Measurements from ENCODE around the gene PTPRE.

The PTPRE gene

DNA sequence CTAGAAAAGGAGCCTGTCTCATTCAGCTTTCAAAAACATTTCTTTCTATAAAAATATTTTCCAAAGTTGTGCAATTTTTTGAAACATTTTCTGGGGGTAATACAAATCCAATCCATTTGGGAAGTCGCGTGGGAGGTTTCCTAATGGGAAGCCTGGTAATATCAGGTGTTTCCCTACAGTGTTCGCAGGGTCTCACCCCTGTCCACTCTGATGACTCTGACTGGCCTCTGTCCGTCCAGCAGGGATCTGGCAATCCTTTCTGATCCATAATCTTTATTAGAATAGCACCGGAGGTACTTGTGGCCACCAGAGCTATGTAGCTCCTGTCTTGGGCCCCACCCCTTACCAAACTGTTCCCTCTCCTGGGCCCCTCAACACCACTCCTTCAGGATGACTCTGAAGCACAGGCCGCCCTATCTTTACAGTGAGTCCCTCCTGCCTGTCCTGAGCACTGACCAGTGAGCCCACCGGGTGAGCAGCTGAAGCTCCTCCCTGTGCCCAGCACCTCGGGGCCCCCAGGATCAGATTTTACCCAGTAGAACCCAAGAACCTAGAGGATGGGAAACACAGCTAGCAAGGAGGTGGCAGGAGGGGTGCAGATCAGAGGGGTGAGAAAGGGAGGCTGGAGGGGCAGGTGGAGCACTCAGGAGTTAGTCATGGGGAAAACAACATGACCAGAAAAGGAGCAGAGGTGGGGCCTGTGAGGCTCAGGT lies 84.8 kb downstream of the PTPRE start:
- H3K4me1 ChIP-seq (ENCODE audit: control insufficient read depth, insufficient read depth, low read length), result peaks cover 34% of the 10 kb centered on the region
- H3K27me3 ChIP-seq (ENCODE audit: control insufficient read depth, insufficient read depth, low read length), result no peaks in the 10 kb centered on the region
- H3K4me3 ChIP-seq (ENCODE audit: low read length), result peak overlapping the region; percentile 22
- no peaks in the 10 kb centered on the region for H3K36me3 ChIP-seq (ENCODE audit: insufficient read depth, low read length)
- H3K9me3 ChIP-seq (replicated peaks; ENCODE audit: low read length), result no peaks in the 10 kb centered on the region
- peak overlapping the region; percentile 71 for H3K9ac ChIP-seq (ENCODE audit: low read depth, low read length)
- H3K4me2 ChIP-seq (ENCODE audit: low read length), result peak overlapping the region; percentile 79

DNA sequence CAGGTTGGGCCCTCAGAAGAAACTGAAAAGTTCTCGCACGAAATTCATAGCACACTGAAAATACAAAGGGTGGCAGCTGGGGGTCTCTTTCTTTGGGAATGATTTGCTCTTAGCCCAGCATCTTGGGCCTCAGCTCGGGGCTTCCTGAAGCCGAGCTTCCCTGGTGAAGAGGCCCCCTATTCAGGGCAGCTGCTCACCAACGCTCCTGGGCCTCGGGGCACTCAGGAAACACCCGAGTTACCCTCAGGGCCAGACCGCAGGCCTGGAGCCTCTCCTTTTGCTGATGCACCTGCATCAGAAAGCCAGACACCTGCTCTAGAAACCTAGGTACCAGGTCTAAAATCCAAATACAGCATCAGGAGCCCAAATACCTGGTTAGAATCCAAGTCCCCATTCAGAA lies 85.5 kb downstream of the PTPRE start:
- no peaks in the 10 kb centered on the region for H3K27me3 ChIP-seq (ENCODE audit: control insufficient read depth, insufficient read depth, low read length)
- no peak overlapping the region for H3K4me3 ChIP-seq (ENCODE audit: low read length)
- H3K9ac ChIP-seq (ENCODE audit: low read depth, low read length), result peak overlapping the region; percentile 71
- no peak overlapping the region for H3K4me2 ChIP-seq (ENCODE audit: low read length)
- no peaks in the 10 kb centered on the region for H3K9me3 ChIP-seq (replicated peaks; ENCODE audit: low read length)
- peaks cover 37% of the 10 kb centered on the region for H3K4me1 ChIP-seq (ENCODE audit: control insufficient read depth, insufficient read depth, low read length)
- no peaks in the 10 kb centered on the region for H3K36me3 ChIP-seq (ENCODE audit: insufficient read depth, low read length)

DNA sequence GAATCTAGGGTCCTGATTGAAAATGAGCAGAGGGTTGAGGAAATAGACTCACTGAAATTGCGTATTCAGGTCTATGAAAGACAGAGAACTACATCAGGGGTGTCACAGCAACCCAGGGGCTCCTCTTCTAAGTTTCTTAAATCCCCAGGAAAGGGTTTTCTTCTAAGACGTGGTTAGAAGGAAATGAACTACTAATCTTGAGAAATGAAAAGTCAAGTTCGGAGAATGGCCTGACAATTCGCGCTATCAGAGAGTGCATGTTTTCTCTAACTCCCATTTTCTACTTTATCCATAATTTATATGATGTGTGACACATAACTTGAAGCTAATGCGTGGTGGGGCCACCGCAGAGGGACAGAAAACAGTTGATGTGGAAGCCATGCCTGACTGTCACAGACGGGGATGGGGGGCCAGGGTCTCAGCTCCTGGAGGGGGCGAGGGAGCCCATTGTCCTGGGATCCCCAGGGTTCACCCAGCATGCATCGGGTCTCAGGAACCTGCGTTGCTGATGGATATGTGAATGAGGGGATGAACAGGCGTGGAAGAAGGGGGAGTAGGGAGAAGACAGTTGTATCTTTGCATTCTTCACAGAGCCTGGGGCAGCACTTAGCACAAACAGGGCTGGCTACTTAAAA lies 86.3 kb downstream of the PTPRE start:
- Histone ChIP-seq H3K4me3 (ENCODE audit: low read length) (no peak overlapping the region), H3K9me3 (replicated peaks; ENCODE audit: low read length) (no peaks in the 10 kb centered on the region), H3K9ac (ENCODE audit: low read depth, low read length) (no peak overlapping the region), H3K27me3 (ENCODE audit: control insufficient read depth, insufficient read depth, low read length) (no peaks in the 10 kb centered on the region), H3K36me3 (ENCODE audit: insufficient read depth, low read length) (no peaks in the 10 kb centered on the region), H3K4me2 (ENCODE audit: low read length) (no peak overlapping the region), H3K4me1 (ENCODE audit: control insufficient read depth, insufficient read depth, low read length) (peaks cover 37% of the 10 kb centered on the region)

GRCh38 chr10:127995939-127996338 lies 89.0 kb downstream of the PTPRE start:
- Histone ChIP-seq H3K4me3 (ENCODE audit: low read length) (no peak overlapping the region), H3K27me3 (ENCODE audit: control insufficient read depth, insufficient read depth, low read length) (no peaks in the 10 kb centered on the region), H3K4me1 (ENCODE audit: control insufficient read depth, insufficient read depth, low read length) (peaks cover 26% of the 10 kb centered on the region), H3K36me3 (ENCODE audit: insufficient read depth, low read length) (no peaks in the 10 kb centered on the region), H3K9me3 (replicated peaks; ENCODE audit: low read length) (no peaks in the 10 kb centered on the region), H3K9ac (ENCODE audit: low read depth, low read length) (no peak overlapping the region), H3K4me2 (ENCODE audit: low read length) (no peak overlapping the region)

DNA sequence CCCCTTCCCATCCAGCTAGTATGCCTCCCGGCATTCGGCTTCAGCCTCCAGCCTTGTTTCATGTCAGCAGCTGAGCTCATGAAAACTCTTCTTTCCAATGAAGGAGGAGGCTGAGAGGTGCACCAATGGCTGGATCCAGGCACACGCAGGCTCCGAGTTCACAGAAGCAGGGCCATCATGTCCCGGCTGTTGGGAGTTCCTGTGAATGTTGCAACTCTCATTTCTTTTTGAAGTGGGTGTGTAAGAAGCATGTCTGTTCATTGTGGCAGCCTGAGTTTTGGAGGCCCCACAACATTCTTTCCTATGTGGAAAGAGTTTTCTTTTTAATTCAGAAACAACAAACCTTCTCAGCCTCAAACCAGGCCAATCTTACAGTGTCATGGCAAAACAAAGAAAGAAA lies 89.7 kb downstream of the PTPRE start:
- no peaks in the 10 kb centered on the region for H3K9me3 ChIP-seq (replicated peaks; ENCODE audit: low read length)
- no peak overlapping the region for H3K9ac ChIP-seq (ENCODE audit: low read depth, low read length)
- H3K4me1 ChIP-seq (ENCODE audit: control insufficient read depth, insufficient read depth, low read length), result peaks cover 21% of the 10 kb centered on the region
- no peaks in the 10 kb centered on the region for H3K36me3 ChIP-seq (ENCODE audit: insufficient read depth, low read length)
- no peak overlapping the region for H3K4me2 ChIP-seq (ENCODE audit: low read length)
- H3K27me3 ChIP-seq (ENCODE audit: control insufficient read depth, insufficient read depth, low read length), result no peaks in the 10 kb centered on the region
- no peak overlapping the region for H3K4me3 ChIP-seq (ENCODE audit: low read length)

GRCh38 chr10:127997271-127997670 lies 90.4 kb downstream of the PTPRE start:
- H3K9me3 ChIP-seq (replicated peaks; ENCODE audit: low read length), result no peaks in the 10 kb centered on the region
- H3K4me3 ChIP-seq (ENCODE audit: low read length), result no peak overlapping the region
- no peak overlapping the region for H3K4me2 ChIP-seq (ENCODE audit: low read length)
- no peaks in the 10 kb centered on the region for H3K27me3 ChIP-seq (ENCODE audit: control insufficient read depth, insufficient read depth, low read length)
- no peaks in the 10 kb centered on the region for H3K36me3 ChIP-seq (ENCODE audit: insufficient read depth, low read length)
- H3K9ac ChIP-seq (ENCODE audit: low read depth, low read length), result no peak overlapping the region
- peaks cover 14% of the 10 kb centered on the region for H3K4me1 ChIP-seq (ENCODE audit: control insufficient read depth, insufficient read depth, low read length)

- H3K4me3 ChIP-seq (ENCODE audit: low read length), result no peak overlapping the region
- no peaks in the 10 kb centered on the region for H3K36me3 ChIP-seq (ENCODE audit: insufficient read depth, low read length)
- no peaks in the 10 kb centered on the region for H3K9me3 ChIP-seq (replicated peaks; ENCODE audit: low read length)
- H3K9ac ChIP-seq (ENCODE audit: low read depth, low read length), result no peak overlapping the region
- H3K4me1 ChIP-seq (ENCODE audit: control insufficient read depth, insufficient read depth, low read length), result peaks cover 12% of the 10 kb centered on the region
- H3K4me2 ChIP-seq (ENCODE audit: low read length), result no peak overlapping the region
- H3K27me3 ChIP-seq (ENCODE audit: control insufficient read depth, insufficient read depth, low read length), result no peaks in the 10 kb centered on the region
Observed at GRCh38 chr10:127997937-127998336, 91.0 kb downstream of the PTPRE start.

DNA sequence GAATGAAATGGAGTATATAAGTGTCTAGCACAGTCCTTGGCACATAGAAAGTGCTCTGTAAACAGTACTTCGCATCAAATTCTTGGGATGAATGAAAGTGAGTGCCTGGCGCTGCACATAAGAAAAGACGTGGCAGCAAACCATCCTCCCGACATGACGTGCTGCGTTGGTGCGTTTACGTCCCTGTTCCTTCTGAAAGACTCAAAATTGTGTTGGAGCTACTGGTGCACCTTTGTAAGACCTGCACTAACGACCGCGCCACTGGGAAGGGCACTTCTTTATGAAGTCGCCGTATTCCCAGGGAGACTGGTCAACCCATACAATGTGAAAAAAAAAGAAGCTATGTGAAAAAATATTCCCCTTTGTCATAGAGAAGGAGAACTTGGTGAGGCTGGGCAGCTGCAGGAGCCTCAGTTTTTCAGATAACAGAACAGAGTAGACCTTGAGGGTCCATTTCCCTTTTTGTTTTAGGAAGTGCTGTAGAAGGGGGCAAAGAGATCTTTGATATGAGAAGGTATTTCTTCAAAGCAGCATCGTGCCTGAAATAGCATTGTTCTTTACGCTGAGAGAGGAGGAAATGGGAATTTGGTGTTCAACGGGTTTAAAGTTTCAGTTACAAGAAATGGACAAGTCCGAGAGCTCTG lies 91.7 kb downstream of the PTPRE start:
- Histone ChIP-seq H3K27me3 (ENCODE audit: control insufficient read depth, insufficient read depth, low read length) (no peaks in the 10 kb centered on the region), H3K4me1 (ENCODE audit: control insufficient read depth, insufficient read depth, low read length) (peaks cover 12% of the 10 kb centered on the region), H3K4me2 (ENCODE audit: low read length) (peak overlapping the region; percentile 63), H3K9me3 (replicated peaks; ENCODE audit: low read length) (no peaks in the 10 kb centered on the region), H3K36me3 (ENCODE audit: insufficient read depth, low read length) (no peaks in the 10 kb centered on the region), H3K4me3 (ENCODE audit: low read length) (no peak overlapping the region), H3K9ac (ENCODE audit: low read depth, low read length) (no peak overlapping the region)

DNA sequence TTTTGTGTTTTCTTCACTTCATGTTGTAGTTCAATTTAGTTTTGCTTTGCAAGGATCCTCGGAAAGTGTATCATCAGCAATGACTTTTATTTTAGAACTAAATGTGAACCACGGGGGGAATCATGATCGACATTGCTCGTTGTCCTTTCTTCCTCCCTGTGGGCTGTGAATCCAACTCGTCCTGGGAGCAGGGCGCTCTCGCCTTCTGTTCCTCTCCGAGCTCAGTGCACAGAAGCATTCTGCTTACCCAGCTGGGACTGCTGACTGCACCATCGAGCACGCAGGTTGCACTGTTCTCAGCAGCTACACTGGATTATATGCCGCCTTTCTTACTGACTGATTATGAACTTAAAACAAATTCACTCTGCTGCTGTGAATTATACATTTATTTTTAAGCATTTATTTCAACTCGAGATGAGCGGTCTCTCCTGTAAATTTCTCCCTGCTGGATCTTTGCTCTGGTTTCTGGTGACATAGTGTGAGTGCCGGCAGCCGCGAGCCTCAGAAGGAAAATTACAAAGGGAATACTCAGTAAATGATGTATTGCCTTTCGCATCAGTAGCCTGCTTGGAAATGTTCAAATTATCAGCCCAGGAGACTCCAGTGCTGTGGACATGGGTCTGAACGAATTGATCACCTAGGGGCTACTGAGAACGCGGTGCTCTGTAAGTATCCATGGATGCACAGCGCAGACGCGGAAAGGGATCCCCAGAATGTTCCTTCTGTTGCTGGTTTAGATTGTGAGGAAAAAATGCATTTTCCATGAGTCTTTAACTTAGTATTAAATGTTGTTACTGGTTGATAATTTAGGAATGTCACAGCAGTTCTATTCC lies 92.6 kb downstream of the PTPRE start:
- no peaks in the 10 kb centered on the region for H3K27me3 ChIP-seq (ENCODE audit: control insufficient read depth, insufficient read depth, low read length)
- no peak overlapping the region for H3K4me3 ChIP-seq (ENCODE audit: low read length)
- peak overlapping the region; percentile 63 for H3K4me2 ChIP-seq (ENCODE audit: low read length)
- H3K4me1 ChIP-seq (ENCODE audit: control insufficient read depth, insufficient read depth, low read length), result peaks cover 12% of the 10 kb centered on the region
- H3K9ac ChIP-seq (ENCODE audit: low read depth, low read length), result no peak overlapping the region
- no peaks in the 10 kb centered on the region for H3K36me3 ChIP-seq (ENCODE audit: insufficient read depth, low read length)
- H3K9me3 ChIP-seq (replicated peaks; ENCODE audit: low read length), result no peaks in the 10 kb centered on the region

DNA sequence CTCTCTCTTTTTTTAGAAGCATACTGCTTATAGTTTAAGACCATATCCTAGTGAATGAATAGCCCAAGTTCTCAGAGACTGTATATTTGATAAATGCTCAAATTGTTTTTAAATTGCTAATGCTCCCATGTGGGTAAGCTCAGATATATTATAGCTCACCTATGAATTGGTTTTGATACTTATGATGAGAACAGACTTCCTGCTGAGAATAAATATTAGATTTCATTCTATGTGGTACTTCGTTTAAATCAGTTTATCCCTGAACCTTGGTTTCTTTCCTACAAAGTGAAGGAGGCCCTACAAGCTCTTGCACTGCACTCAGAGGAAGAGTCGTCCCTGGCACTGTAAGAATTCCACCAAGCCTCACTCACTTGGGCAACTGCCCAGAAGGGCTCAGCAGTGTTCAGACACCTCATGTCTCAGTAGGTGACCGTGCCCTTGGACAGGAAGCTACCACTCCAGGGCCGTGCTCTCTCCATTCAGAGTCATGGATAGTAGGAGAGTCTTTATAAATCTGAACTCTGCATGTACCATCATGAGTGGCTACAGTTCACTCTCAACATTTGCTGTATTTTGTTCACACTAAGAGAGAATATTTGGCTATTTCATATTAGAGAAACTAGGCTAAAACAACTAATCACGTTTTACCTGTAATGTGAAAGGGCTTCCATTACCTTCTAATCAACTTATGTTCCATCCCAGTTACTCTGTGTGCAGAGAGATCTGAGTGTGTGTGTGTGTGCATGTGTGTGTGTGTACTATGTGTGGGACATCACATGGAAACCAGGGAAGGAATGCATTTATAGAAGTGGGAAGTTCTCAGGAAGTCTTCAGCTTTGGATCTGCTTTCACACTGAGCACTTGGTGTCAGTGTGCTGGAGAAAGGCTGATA lies 93.8 kb downstream of the PTPRE start:
- no peak overlapping the region for H3K4me3 ChIP-seq (ENCODE audit: low read length)

More for the DNA sequence above, 93.8 kb downstream of the PTPRE start:
- Histone ChIP-seq H3K9me3 (replicated peaks; ENCODE audit: low read length) (no peaks in the 10 kb centered on the region), H3K27me3 (ENCODE audit: control insufficient read depth, insufficient read depth, low read length) (no peaks in the 10 kb centered on the region), H3K4me2 (ENCODE audit: low read length) (no peak overlapping the region), H3K36me3 (ENCODE audit: insufficient read depth, low read length) (no peaks in the 10 kb centered on the region), H3K4me1 (ENCODE audit: control insufficient read depth, insufficient read depth, low read length) (peaks cover 12% of the 10 kb centered on the region), H3K9ac (ENCODE audit: low read depth, low read length) (no peak overlapping the region)

Data from skeletal muscle satellite cell (primary cell).